SU-DHL-6 (cell line): Measurements from ENCODE around the gene ARFGAP3.

ENCODE experiments used
- H2AFZ ChIP-seq: fragments of 200-600 bp; sonication (generic); 2 replicates; pipeline ENCODE4 v1.6.1; 2014; ENCODE audit warnings: low read depth, mild to moderate bottlenecking, moderate library complexity, mixed read lengths, antibody characterized with exemption, low read length; ENCODE audit not compliant: severe bottlenecking
- H3F3A ChIP-seq: fragments of 200-600 bp; shearing (Covaris generic); 2 replicates; pipeline ENCODE4 v1.6.0; 2016; ENCODE audit warnings: antibody characterized with exemption, mild to moderate bottlenecking; ENCODE audit not compliant: insufficient read depth
- H3K27ac ChIP-seq: fragments of 200-600 bp; sonication (generic); 2 replicates; pipeline ENCODE4 v1.5.1; 2016; ENCODE audit warnings: low read depth, mild to moderate bottlenecking, low read length, moderate library complexity, mixed read lengths
- H3K27me3 ChIP-seq: fragments of 200-600 bp; sonication (generic), shearing (Covaris generic); 2 replicates; pipeline ENCODE4 v1.6.0; 2014; ENCODE audit warnings: mild to moderate bottlenecking, low read length
- H3K36me3 ChIP-seq: fragments of 200-600 bp; sonication (generic); 2 replicates; pipeline ENCODE4 v1.6.1; 2014; ENCODE audit warnings: mild to moderate bottlenecking, low read length, mixed read lengths
- H3K4me2 ChIP-seq: fragments of 300-600, 200-600 bp; shearing (Covaris generic), sonication (generic); 2 replicates; pipeline ENCODE4 v1.6.0; 2014; ENCODE audit warnings: low read length, low read depth, mild to moderate bottlenecking; ENCODE audit not compliant: poor library complexity, severe bottlenecking
- H3K4me3 ChIP-seq: fragments of 200-600 bp; sonication (generic); 2 replicates; pipeline ENCODE4 v1.5.1; 2014; ENCODE audit warnings: antibody characterized with exemption, low read length, mild to moderate bottlenecking, mixed read lengths; ENCODE audit not compliant: insufficient read depth, poor library complexity, severe bottlenecking
- H3K79me2 ChIP-seq: fragments of 200-600 bp; sonication (generic); 2 replicates; pipeline ENCODE4 v1.6.1; 2014; ENCODE audit warnings: mild to moderate bottlenecking, low read length, moderate library complexity; ENCODE audit not compliant: insufficient read depth
- H3K9ac ChIP-seq: fragments of 200-600 bp; sonication (generic); 2 replicates; pipeline ENCODE4 v1.7.0; 2014; ENCODE audit warnings: mild to moderate bottlenecking, low read length
- H3K9me2 ChIP-seq: fragments of 200-600 bp; sonication (generic); replicated peaks from 2 replicates; pipeline ENCODE4 v1.6.1; 2014; ENCODE audit warnings: low read length; ENCODE audit not compliant: insufficient read depth
- H3K9me3 ChIP-seq: fragments of 200-600 bp; sonication (generic); 2 replicates; pipeline ENCODE4 v1.6.1; 2014; ENCODE audit warnings: low read length, mixed read lengths; ENCODE audit not compliant: insufficient read depth
- H4K20me1 ChIP-seq: fragments of 200-600 bp; sonication (generic); 2 replicates; pipeline ENCODE4 v1.6.1; 2014; ENCODE audit warnings: low read depth, mild to moderate bottlenecking, antibody characterized with exemption, low read length, moderate library complexity, mixed read lengths
- EZH2phosphoT487 ChIP-seq: fragments of 200-600 bp; sonication (generic), shearing (Covaris generic); conservative IDR thresholded peaks from 2 replicates; pipeline ENCODE4 v1.6.1; 2018; ENCODE audit warnings: mild to moderate bottlenecking, antibody characterized with exemption, low read length, moderate library complexity, mixed read lengths
- TF ChIP-seq, protein P1 (sequence below): fragments of 200-600 bp; sonication (generic); IDR thresholded peaks from one replicate; pipeline ENCODE4 v1.5.1; 2017; ENCODE audit warnings: antibody characterized with exemption, mild to moderate bottlenecking, low read length, moderate library complexity; ENCODE audit not compliant: insufficient read depth, poor library complexity, severe bottlenecking

Gene ARFGAP3

DNA sequence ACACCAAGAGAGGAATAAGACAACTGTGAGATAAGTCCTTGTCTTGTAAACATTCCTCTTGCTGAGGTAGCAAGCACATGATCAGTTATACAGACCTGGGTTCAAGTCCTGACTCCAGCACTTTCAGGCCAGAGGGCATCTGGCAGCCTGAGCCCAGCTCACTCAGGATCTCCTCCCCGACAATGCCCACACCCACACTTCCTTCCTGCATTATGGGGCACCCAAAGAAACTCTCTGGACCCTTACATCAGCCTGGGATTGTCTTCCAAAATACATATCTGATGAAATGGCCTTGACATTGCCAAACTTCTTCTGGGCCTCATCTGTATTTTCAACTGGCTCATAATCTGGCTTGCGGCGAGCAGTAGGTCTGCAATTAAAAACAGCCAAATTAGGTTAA, 48.6 kb downstream of the ARFGAP3 start:
- H3K4me3 ChIP-seq = no peak overlapping the region
- no peaks in the 10 kb centered on the region for H3K36me3 ChIP-seq
- H3K9me2 ChIP-seq = no peaks in the 10 kb centered on the region
- no peak overlapping the region for H3K4me2 ChIP-seq
- H3K27ac ChIP-seq = no peak overlapping the region
- H3K9ac ChIP-seq = no peak overlapping the region
- H3F3A ChIP-seq = no peaks in the 10 kb centered on the region
- H4K20me1 ChIP-seq = no peaks in the 10 kb centered on the region
- H2AFZ ChIP-seq = no peak overlapping the region
- H3K9me3 ChIP-seq = no peaks in the 10 kb centered on the region
- TF ChIP-seq, protein P1, sequence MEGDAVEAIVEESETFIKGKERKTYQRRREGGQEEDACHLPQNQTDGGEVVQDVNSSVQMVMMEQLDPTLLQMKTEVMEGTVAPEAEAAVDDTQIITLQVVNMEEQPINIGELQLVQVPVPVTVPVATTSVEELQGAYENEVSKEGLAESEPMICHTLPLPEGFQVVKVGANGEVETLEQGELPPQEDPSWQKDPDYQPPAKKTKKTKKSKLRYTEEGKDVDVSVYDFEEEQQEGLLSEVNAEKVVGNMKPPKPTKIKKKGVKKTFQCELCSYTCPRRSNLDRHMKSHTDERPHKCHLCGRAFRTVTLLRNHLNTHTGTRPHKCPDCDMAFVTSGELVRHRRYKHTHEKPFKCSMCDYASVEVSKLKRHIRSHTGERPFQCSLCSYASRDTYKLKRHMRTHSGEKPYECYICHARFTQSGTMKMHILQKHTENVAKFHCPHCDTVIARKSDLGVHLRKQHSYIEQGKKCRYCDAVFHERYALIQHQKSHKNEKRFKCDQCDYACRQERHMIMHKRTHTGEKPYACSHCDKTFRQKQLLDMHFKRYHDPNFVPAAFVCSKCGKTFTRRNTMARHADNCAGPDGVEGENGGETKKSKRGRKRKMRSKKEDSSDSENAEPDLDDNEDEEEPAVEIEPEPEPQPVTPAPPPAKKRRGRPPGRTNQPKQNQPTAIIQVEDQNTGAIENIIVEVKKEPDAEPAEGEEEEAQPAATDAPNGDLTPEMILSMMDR = no peak
- no peak for TF ChIP-seq EZH2phosphoT487
- H3K27me3 ChIP-seq = no peaks in the 10 kb centered on the region
- no peaks in the 10 kb centered on the region for H3K79me2 ChIP-seq

DNA sequence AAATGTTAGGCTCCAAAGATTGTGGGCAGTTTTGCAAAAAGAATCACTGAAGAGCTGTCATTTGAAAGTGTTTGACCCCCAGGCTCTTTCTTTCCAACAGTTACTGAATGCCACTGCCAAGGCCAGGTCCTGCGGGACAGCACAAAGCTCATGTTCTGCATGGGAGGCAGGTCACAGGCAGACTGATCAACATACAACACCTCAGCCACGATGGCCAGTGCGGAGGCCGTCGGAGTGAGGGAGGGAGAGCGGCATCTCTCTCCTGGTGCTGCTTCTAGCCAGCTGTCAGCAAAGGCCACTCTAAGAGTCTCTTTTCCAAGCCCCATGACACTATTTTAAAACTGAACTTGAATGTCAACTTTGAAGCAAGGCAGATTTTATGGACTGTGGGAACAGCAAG, 49.9 kb downstream of the ARFGAP3 start:
- no peaks in the 10 kb centered on the region for H3K9me2 ChIP-seq
- no peak for TF ChIP-seq EZH2phosphoT487
- TF ChIP-seq, protein P1 = no peak
- no peaks in the 10 kb centered on the region for H3K79me2 ChIP-seq
- no peak overlapping the region for H2AFZ ChIP-seq
- H3F3A ChIP-seq = no peaks in the 10 kb centered on the region
- H3K9ac ChIP-seq = no peak overlapping the region
- no peaks in the 10 kb centered on the region for H4K20me1 ChIP-seq
- no peak overlapping the region for H3K4me3 ChIP-seq
- no peak overlapping the region for H3K4me2 ChIP-seq
- H3K36me3 ChIP-seq = no peaks in the 10 kb centered on the region
- H3K27me3 ChIP-seq = no peaks in the 10 kb centered on the region
- no peaks in the 10 kb centered on the region for H3K9me3 ChIP-seq
- no peak overlapping the region for H3K27ac ChIP-seq

DNA sequence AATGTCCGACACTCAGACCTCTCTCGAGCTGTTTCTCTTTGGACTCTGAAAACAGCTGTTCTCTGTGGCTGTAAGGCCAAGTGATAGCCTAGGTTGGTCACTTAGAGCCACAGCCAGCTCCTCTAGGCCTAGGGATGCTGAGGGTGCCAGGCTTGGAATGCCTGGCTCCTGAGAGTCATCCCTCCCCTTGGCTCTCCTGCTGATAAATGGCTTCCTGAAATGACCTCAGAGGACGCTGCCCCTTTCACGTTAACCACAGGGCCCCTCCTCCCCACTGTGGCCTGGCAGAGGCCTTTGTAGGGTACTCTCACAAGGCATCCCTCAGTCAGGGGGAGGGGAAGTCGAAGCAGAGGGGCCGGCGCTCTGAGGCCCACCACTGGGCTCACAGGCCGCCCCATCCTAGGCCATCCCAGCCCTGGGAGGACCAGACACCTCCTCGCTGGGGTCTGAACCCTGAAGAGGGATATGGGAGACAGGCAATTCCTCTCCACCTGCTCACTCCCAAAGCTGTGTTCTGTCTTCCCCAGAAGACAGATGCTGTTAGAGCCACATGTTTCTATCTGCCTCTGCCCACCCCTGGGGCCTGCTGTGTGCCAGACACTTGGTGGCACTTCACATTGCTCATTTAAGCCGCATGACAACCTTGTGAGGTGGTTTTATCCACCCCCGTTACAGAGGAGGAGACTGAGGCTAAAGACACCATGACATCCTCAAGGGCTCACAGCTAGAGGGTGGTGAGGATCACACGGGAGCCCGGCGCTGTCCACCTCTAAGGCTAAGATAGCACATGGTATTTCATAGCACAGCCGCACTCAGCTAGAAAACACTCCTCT, 50.9 kb downstream of the ARFGAP3 start:
- Histone ChIP-seq H4K20me1 (no peaks in the 10 kb centered on the region), H3K9ac (no peak overlapping the region), H3K4me3 (no peak overlapping the region), H3K36me3 (no peaks in the 10 kb centered on the region), H3K27me3 (no peaks in the 10 kb centered on the region), H2AFZ (no peak overlapping the region), H3K9me2 (no peaks in the 10 kb centered on the region), H3K79me2 (no peaks in the 10 kb centered on the region), H3K27ac (no peak overlapping the region), H3K4me2 (no peak overlapping the region), H3F3A (no peaks in the 10 kb centered on the region), H3K9me3 (no peaks in the 10 kb centered on the region)
- TF ChIP-seq, protein P1 = no peak
- TF ChIP-seq EZH2phosphoT487 = no peak
